ENCODE data around the gene WDR88.

DNA sequence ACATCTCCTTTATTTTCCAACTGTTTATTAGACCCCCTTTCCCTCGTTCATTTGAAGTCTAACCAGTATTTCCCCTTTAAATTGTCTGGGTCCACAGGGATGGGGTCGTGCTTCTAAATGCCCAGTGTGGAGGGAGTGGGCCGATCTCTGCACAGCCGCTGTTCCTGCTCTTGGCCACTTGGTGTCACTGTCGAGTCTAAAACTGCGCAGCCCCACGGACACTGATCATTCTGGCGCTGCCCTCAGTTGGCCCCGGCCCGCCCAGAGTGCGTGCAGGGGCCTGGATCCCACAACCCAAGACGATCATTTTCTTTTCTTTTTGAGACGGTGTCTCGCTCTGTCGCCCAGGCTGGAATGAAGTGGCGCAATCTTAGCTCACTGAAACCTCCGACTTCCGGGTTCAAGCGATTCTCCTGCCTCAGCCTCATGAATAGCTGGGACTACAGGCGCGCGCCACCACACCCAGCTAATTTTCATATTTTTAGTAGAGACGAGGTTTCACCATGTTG lies 12.0 kb downstream of the WDR88 start:
- no peak for TF ChIP-seq POLR2A (IDR thresholded peaks at IDR 0.05; ENCODE audit: low read depth, low read length)
- TF ChIP-seq, protein P1, sequence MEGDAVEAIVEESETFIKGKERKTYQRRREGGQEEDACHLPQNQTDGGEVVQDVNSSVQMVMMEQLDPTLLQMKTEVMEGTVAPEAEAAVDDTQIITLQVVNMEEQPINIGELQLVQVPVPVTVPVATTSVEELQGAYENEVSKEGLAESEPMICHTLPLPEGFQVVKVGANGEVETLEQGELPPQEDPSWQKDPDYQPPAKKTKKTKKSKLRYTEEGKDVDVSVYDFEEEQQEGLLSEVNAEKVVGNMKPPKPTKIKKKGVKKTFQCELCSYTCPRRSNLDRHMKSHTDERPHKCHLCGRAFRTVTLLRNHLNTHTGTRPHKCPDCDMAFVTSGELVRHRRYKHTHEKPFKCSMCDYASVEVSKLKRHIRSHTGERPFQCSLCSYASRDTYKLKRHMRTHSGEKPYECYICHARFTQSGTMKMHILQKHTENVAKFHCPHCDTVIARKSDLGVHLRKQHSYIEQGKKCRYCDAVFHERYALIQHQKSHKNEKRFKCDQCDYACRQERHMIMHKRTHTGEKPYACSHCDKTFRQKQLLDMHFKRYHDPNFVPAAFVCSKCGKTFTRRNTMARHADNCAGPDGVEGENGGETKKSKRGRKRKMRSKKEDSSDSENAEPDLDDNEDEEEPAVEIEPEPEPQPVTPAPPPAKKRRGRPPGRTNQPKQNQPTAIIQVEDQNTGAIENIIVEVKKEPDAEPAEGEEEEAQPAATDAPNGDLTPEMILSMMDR (conservative IDR thresholded peaks at IDR 0.05; ENCODE audit: low read depth, low read length), result peak; percentile 90
- no peak for TF ChIP-seq CHD1 (IDR thresholded peaks at IDR 0.05; ENCODE audit: low read depth, low read length)
- peak; percentile 87 for TF ChIP-seq RAD21 (IDR thresholded peaks at IDR 0.05; ENCODE audit: low read length)
- no peak for TF ChIP-seq RFX5 (IDR thresholded peaks at IDR 0.05; ENCODE audit: low read depth, low read length)

All from IMR-90 (cell line).